HEK293T (cell line): ENCODE data around the gene MPRIP.

ENCODE experiments used
- BHLHE40 ChIP-seq: fragments of 450-650 bp; IDR thresholded peaks from 2 replicates; pipeline ENCODE4 v1.6.1; 2016; ENCODE audit warnings: mild to moderate bottlenecking, moderate library complexity, borderline replicate concordance
- FOXK2 ChIP-seq: fragments of 450-650 bp; IDR thresholded peaks from 2 replicates; pipeline ENCODE4 v1.6.1; 2016; ENCODE audit warnings: mild to moderate bottlenecking
- FOXM1 ChIP-seq: fragments of 450-650 bp; IDR thresholded peaks from 2 replicates; pipeline ENCODE4 v1.6.1; 2017; ENCODE audit warnings: mild to moderate bottlenecking, borderline replicate concordance
- SP1 ChIP-seq: fragments of 450-650 bp; IDR thresholded peaks from 2 replicates; pipeline ENCODE4 v1.6.1; 2017
- TF ChIP-seq, protein P1 (sequence below): fragments of 450-650 bp; IDR thresholded peaks from 2 replicates; pipeline ENCODE4 v1.6.1; 2016

DNA sequence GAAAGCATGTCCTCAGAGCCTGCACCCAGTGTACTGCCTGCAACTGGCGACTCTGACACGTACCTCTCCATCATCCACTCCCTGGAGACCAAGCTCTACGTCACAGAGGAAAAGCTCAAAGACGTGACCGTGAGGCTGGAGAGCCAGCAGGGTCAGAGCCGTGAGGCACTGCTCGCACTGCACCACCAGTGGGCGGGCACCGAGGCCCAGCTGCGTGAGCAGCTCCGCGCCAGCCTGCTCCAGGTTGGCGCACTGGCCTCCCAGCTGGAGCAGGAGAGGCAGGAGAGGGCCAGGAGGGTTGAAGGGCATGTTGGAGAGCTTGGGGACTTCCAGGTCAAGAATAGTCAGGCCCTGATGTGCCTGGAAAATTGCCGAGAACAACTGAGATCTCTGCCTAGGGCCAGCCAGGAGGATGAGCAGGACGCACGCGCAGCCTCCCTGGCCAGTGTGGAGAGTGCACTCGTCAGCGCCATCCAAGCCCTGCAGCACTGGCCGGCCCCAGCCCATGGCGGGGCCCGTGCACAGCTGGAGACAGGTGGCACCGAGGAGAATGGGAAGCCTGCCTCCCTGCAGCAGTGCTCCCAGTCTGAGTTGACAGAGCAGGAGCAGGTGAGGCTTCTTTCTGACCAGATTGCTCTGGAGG lies 123.5 kb downstream of the MPRIP start:
- TF ChIP-seq, protein P1, sequence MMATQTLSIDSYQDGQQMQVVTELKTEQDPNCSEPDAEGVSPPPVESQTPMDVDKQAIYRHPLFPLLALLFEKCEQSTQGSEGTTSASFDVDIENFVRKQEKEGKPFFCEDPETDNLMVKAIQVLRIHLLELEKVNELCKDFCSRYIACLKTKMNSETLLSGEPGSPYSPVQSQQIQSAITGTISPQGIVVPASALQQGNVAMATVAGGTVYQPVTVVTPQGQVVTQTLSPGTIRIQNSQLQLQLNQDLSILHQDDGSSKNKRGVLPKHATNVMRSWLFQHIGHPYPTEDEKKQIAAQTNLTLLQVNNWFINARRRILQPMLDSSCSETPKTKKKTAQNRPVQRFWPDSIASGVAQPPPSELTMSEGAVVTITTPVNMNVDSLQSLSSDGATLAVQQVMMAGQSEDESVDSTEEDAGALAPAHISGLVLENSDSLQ, result no peak
- TF ChIP-seq SP1, result no peak
- no peak for TF ChIP-seq BHLHE40
- no peak for TF ChIP-seq FOXM1
- no peak for TF ChIP-seq FOXK2
